K562 (cell line): Measurements from ENCODE around the gene GALNT18. TPM values are rescaled to one million over a fixed set of nuclear protein-coding genes. Genes with fewer than 3 reads are reported as not detected.

ENCODE experiments used
- CHD2 ChIP-seq: IDR thresholded peaks from 2 replicates; pipeline ENCODE4 v1.6.1; 2011; ENCODE audit warnings: low read depth, low read length
- DACH1 ChIP-seq: fragments of 450-650 bp; IDR thresholded peaks from 2 replicates; pipeline ENCODE4 v1.6.1; 2018; ENCODE audit not compliant: partially characterized antibody
- ETV5 ChIP-seq: sonication (generic); formaldehyde crosslinking; IDR thresholded peaks from 2 replicates; pipeline ENCODE4 v1.4.0; 2020; ENCODE audit warnings: low read depth, mild to moderate bottlenecking, missing genetic modification reagents
- GTF3C2 ChIP-seq: IDR thresholded peaks from 3 replicates; pipeline ENCODE4 v1.6.1; 2011; ENCODE audit warnings: borderline replicate concordance, mild to moderate bottlenecking, moderate library complexity; ENCODE audit not compliant: insufficient read length; ENCODE audit errors: extremely low read depth
- HMBOX1 ChIP-seq: sonication (generic); IDR thresholded peaks from 2 replicates; pipeline ENCODE4 v1.6.1; 2016
- NR1H2 ChIP-seq: sonication (generic); formaldehyde crosslinking; IDR thresholded peaks from 2 replicates; pipeline ENCODE4 v1.4.0; 2020; ENCODE audit warnings: mild to moderate bottlenecking, missing genetic modification reagents
- NUFIP1 ChIP-seq: fragments of 450-650 bp; IDR thresholded peaks from 2 replicates; pipeline ENCODE4 v1.6.1; 2018; ENCODE audit not compliant: partially characterized antibody
- TOE1 ChIP-seq, 2 experiments: fragments of 450-650 bp in 1 of 2; sonication (generic) in 1 of 2; formaldehyde crosslinking in 1 of 2; IDR thresholded peaks; 2 replicates each; pipeline versions ENCODE4 v1.7.1 to v1.8.0; 2016 to 2022; ENCODE audit warnings: borderline replicate concordance in 2 of 2, mild to moderate bottlenecking in 2 of 2, antibody characterized with exemption in 1 of 2, inconsistent platforms in 1 of 2, low read depth in 1 of 2, missing genetic modification reagents in 1 of 2, moderate library complexity in 1 of 2
- U2AF1 ChIP-seq: fragments of 200-400 bp; formaldehyde crosslinking; optimal IDR thresholded peaks from 2 replicates; pipeline ENCODE3; 2017; ENCODE audit warnings: mild to moderate bottlenecking, low read depth, low read length, moderate library complexity
- UBTF ChIP-seq, 2 experiments: IDR thresholded peaks; 2 replicates each; pipeline ENCODE4 v1.6.1; 2012; ENCODE audit warnings: improper control_type of control experiment in 2 of 2, low read depth in 2 of 2, low read length in 2 of 2, borderline replicate concordance in 1 of 2
- ZBTB1 ChIP-seq: sonication (generic); formaldehyde crosslinking; IDR thresholded peaks from 2 replicates; pipeline ENCODE4 v1.8.1; 2023; ENCODE audit warnings: missing genetic modification reagents, low read depth, mild to moderate bottlenecking, borderline replicate concordance
- ZC3H4 ChIP-seq: sonication (generic); formaldehyde crosslinking; IDR thresholded peaks from 2 replicates; pipeline ENCODE4 v1.9.0; 2021; ENCODE audit warnings: missing genetic modification reagents, borderline replicate concordance
- ZMIZ1 ChIP-seq, 2 experiments: fragments of 150-350 bp in 1 of 2; IDR thresholded peaks; 2 replicates each; pipeline ENCODE4 v1.6.1; 2012 to 2016; ENCODE audit warnings: low read depth in 2 of 2, low read length in 2 of 2, mild to moderate bottlenecking in 1 of 2, moderate library complexity in 1 of 2
- ZNF24 ChIP-seq: fragments of 450-650 bp; IDR thresholded peaks from 2 replicates; pipeline ENCODE4 v1.6.1; 2016
- ZNF431 ChIP-seq: sonication (generic); formaldehyde crosslinking; IDR thresholded peaks from 2 replicates; pipeline ENCODE4 v1.8.0; 2022; ENCODE audit warnings: mild to moderate bottlenecking, missing genetic modification reagents
- ZNF77 ChIP-seq: fragments of 250-450 bp; sonication (Bioruptor Pico); IDR thresholded peaks from 2 replicates; pipeline ENCODE4 v1.5.0; 2020
- ZZZ3 ChIP-seq: fragments of 450-650 bp; IDR thresholded peaks from 2 replicates; pipeline ENCODE4 v1.6.1; 2016; ENCODE audit warnings: antibody characterized with exemption, mild to moderate bottlenecking, moderate library complexity
- polyA plus RNA-seq, 8 experiments: library from polyadenylated mRNA; depleted of rRNA in 4 of 8; stranded (reverse) in 5 of 8; unstranded in 3 of 8; fragments of >200 nt; fragmentation: Nextera tagmentation in 2 of 8; fragmentation: Illumina TruSeq in 1 of 8; extraction: Ambion mirVana in 2 of 8; extraction: Trizol in 1 of 8; gene quantifications; 2 replicates each; pipeline versions ENCODE4 v1.2.1 to v1.2.3, GENCODE V29; 2011 to 2014; ENCODE audit warnings: inconsistent platforms in 1 of 8, missing spikeins in 1 of 8
- total RNA-seq, 7 experiments: library from RNA; depleted of rRNA in 6 of 7; stranded (reverse); fragments of >200 nt in 6 of 7; fragmentation: Illumina TruSeq in 2 of 7; extraction: Trizol in 2 of 7; gene quantifications; 2 replicates each; pipeline versions ENCODE4 v1.2.1 to v1.2.3, GENCODE V29; 2011 to 2021; ENCODE audit warnings: low replicate concordance in 1 of 7

Gene GALNT18
- total and polyA plus RNA-seq, 9 of the 15 experiments (the other 6 are each of a cell fraction or from before 2014, with no cell fraction given) = not detected

- TF ChIP-seq DACH1 = no peak
- no peak for TF ChIP-seq GTF3C2
- TF ChIP-seq ZMIZ1 (IDR thresholded peaks at IDR 0.05; ENCODE audit: low read depth in 2 of 2, low read length in 2 of 2) = no peak
- TF ChIP-seq HMBOX1 = no peak
- no peak for TF ChIP-seq ETV5 (CRISPR knock-in tag)
- TF ChIP-seq ZC3H4 (CRISPR knock-in tag) = no peak
- no peak for TF ChIP-seq ZNF431 (CRISPR knock-in tag)
- TF ChIP-seq NR1H2 (CRISPR knock-in tag) = no peak
- no peak for TF ChIP-seq ZBTB1 (CRISPR knock-in tag)
- no peak for TF ChIP-seq ZNF24
- peak in 1 of 2 experiments; percentile 64; a peak in 1 of 4 replicates for TF ChIP-seq UBTF (IDR thresholded peaks at IDR 0.05; ENCODE audit: borderline replicate concordance in 1 of 2, low read depth in 2 of 2, low read length in 2 of 2)
- TF ChIP-seq ZNF77 (CRISPR knock-in tag) = no peak
- no peak for TF ChIP-seq TOE1 (IDR thresholded peaks at IDR 0.05; ENCODE audit: borderline replicate concordance)
- TF ChIP-seq TOE1 (CRISPR knock-in tag; IDR thresholded peaks at IDR 0.05; ENCODE audit: borderline replicate concordance, low read depth) = no peak
- TF ChIP-seq NUFIP1 = no peak
- TF ChIP-seq CHD2 = peak; percentile 64
- TF ChIP-seq U2AF1 = no peak
- TF ChIP-seq ZZZ3 = no peak
These were observed at the start of gene GALNT18 (continued) for GRCh38 chr11:11621573-11622339.
